Adrenal gland (tissue), 5 donors: ENCODE results near the gene S100A10.

Experiments
- POLR2A ChIP-seq, 2 donors: fragments of 450-650 bp; IDR thresholded peaks; one replicate each; pipeline ENCODE4 v1.6.1; 2017; ENCODE audit warnings: antibody characterized with exemption in 2 of 2, mild to moderate bottlenecking in 2 of 2, moderate library complexity in 1 of 2
- TF ChIP-seq, protein P1 (sequence below), 6 experiments: fragments of 450-650 bp in 4 of 6; fragments of 200-600 bp in 2 of 6; sonication (generic) in 1 of 6; IDR thresholded peaks; 1 replicate in 5 of 6; 2 replicates in 1 of 6; pipeline versions ENCODE4 v1.5.1 to v1.8.0; 2016 to 2021; ENCODE audit warnings: antibody characterized with exemption in 6 of 6, mild to moderate bottlenecking in 2 of 6, moderate library complexity in 1 of 6
- donor health status: DM: no; HTN: no; CAD: no.

GRCh38 chr1:151992303-151993083 lies 1.2 kb downstream of the S100A10 start:
- TF ChIP-seq, protein P1, sequence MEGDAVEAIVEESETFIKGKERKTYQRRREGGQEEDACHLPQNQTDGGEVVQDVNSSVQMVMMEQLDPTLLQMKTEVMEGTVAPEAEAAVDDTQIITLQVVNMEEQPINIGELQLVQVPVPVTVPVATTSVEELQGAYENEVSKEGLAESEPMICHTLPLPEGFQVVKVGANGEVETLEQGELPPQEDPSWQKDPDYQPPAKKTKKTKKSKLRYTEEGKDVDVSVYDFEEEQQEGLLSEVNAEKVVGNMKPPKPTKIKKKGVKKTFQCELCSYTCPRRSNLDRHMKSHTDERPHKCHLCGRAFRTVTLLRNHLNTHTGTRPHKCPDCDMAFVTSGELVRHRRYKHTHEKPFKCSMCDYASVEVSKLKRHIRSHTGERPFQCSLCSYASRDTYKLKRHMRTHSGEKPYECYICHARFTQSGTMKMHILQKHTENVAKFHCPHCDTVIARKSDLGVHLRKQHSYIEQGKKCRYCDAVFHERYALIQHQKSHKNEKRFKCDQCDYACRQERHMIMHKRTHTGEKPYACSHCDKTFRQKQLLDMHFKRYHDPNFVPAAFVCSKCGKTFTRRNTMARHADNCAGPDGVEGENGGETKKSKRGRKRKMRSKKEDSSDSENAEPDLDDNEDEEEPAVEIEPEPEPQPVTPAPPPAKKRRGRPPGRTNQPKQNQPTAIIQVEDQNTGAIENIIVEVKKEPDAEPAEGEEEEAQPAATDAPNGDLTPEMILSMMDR (IDR thresholded peaks at IDR 0.05) = no peak
- peak in 1 of 2 donors; percentile 57 for TF ChIP-seq POLR2A (IDR thresholded peaks at IDR 0.05)
